Right lobe of liver (tissue), 6 donors: Measurements from ENCODE around the gene EPB41L1. TPM values are rescaled to one million over a fixed set of nuclear protein-coding genes. Genes with fewer than 3 reads are reported as not detected.
A peak's percentile ranks its signal among the peaks of the same experiment; 100 is the strongest.

Source experiments
- ATAC-seq, 4 donors: fragments of 200-7000 bp; cut with Tn5 transposase; one replicate each; pipeline ENCODE4 v1.9.1; 2020; ENCODE audit warnings: mild to moderate bottlenecking in 4 of 4, moderate library complexity in 4 of 4
- DNase-seq, 3 donors: peaks; one replicate each; pipeline ENCODE4 v3.0.0-alpha.2; 2020
- H3K27ac ChIP-seq, 3 donors: fragments of 200-600 bp; one replicate each; pipeline ENCODE4 v1.8.0; 2022
- H3K27me3 ChIP-seq, 2 donors: fragments of 200-600 bp; one replicate each; pipeline ENCODE4 v1.8.0; 2022
- H3K36me3 ChIP-seq, 4 donors: fragments of 200-600 bp; sonication (generic) in 1 of 4; one replicate each; pipeline versions ENCODE4 v1.5.1 to v1.8.0; 2017 to 2022; ENCODE audit warnings: control low read depth in 1 of 4
- H3K4me1 ChIP-seq, 4 donors: fragments of 200-600 bp; sonication (generic) in 1 of 4; one replicate each; pipeline versions ENCODE4 v1.5.1 to v1.8.0; 2017 to 2022; ENCODE audit warnings: control low read depth in 1 of 4
- H3K4me3 ChIP-seq, 3 donors: fragments of 200-600 bp; one replicate each; pipeline ENCODE4 v1.8.0; 2022
- H3K9me3 ChIP-seq, 4 donors: fragments of 200-600 bp; sonication (generic) in 1 of 4; one replicate each; pipeline versions ENCODE4 v1.5.1 to v1.8.0; 2017 to 2022; ENCODE audit warnings: control low read depth in 1 of 4
- CTCF ChIP-seq, 4 donors: fragments of 200-600 bp in 3 of 4; fragments of 450-650 bp in 1 of 4; IDR thresholded peaks; one replicate each; pipeline versions ENCODE4 v1.5.1 to v1.8.0; 2016 to 2022; ENCODE audit warnings: antibody characterized with exemption in 4 of 4, mild to moderate bottlenecking in 2 of 4
- POLR2A ChIP-seq: fragments of 450-650 bp; IDR thresholded peaks from one replicate; pipeline ENCODE4 v1.6.1; 2017; ENCODE audit warnings: antibody characterized with exemption, mild to moderate bottlenecking
- WGBS: methylation state at CpG from one replicate; pipeline ENCODE4 v1.1.6; 2018; ENCODE audit warnings: low coverage, low lambda C conversion rate; ENCODE audit not compliant: insufficient coverage; ENCODE audit errors: missing lambda C conversion rate; 5-methylcytosine and 5-hydroxymethylcytosine counted together
- intact Hi-C, 2 donors: fragments of 100-400 bp; cut with DNase I; formaldehyde crosslinking; loops; one replicate each; pipeline versions ENCODE4 v1.11.2 to v1.14.1; 2022
- total RNA-seq, 6 experiments: library from RNA; depleted of rRNA in 2 of 6; stranded (reverse); fragments of >200 nt in 2 of 6; fragmentation: NEBNext Ultra II Directional in 3 of 6; extraction: Animal tissue kit (Norgen Biotek cat#: 25700) in 3 of 6; gene quantifications; one replicate each; pipeline versions ENCODE4 v1.1.0 to v1.2.4, GENCODE V29; 2016 to 2023
- donor health status: DM: no; HTN: yes; CAD: no.
- donor health status: DM: no; HTN: no; CAD: no.
- donor health status: DM: no; HTN: no; CAD: no.
- donor health status: DM: no; HTN: yes; CAD: no.
- donor health status: DM: no; HTN: yes; CAD: no.

EPB41L1 gene
- total RNA-seq, 6 experiments from 2014 or later: 3.1 to 13.2 (median 5.3) TPM

- Histone ChIP-seq H3K4me1 (peaks cover 0 to 12% (median 0%) of the 10 kb centered on the region in 4 donors), H3K27me3 (no peaks in the 10 kb centered on the region), H3K4me3 (no peak overlapping the region), H3K36me3 (no peaks in the 10 kb centered on the region), H3K9me3 (no peaks in the 10 kb centered on the region), H3K27ac (no peak overlapping the region)
- TF ChIP-seq CTCF (IDR thresholded peaks at IDR 0.05) (no peak), POLR2A (no peak)
- ATAC-seq (no peak), DNase-seq (no peak)
- intact Hi-C loops: no loop called here
Observed at GRCh38 chr20:36180323-36180722, 25.8 kb downstream of the EPB41L1 start.

GRCh38 chr20:36181934-36182603 lies 27.5 kb downstream of the EPB41L1 start:
- H3K4me1 ChIP-seq: peaks cover 0 to 12% (median 0%) of the 10 kb centered on the region in 4 donors
- no peak for TF ChIP-seq CTCF (IDR thresholded peaks at IDR 0.05)
- no peak for TF ChIP-seq POLR2A
- intact Hi-C loops: no loop called here
- ATAC-seq: peak in 2 of 4 donors; percentile 22 to 52
- 60% methylated on average over 7 of the region's 8 CpGs for WGBS
- no peaks in the 10 kb centered on the region for H3K36me3 ChIP-seq
- no peaks in the 10 kb centered on the region for H3K27me3 ChIP-seq
- no peak for DNase-seq
- no peaks in the 10 kb centered on the region for H3K9me3 ChIP-seq
- no peak overlapping the region for H3K27ac ChIP-seq
- no peak overlapping the region for H3K4me3 ChIP-seq

DNA sequence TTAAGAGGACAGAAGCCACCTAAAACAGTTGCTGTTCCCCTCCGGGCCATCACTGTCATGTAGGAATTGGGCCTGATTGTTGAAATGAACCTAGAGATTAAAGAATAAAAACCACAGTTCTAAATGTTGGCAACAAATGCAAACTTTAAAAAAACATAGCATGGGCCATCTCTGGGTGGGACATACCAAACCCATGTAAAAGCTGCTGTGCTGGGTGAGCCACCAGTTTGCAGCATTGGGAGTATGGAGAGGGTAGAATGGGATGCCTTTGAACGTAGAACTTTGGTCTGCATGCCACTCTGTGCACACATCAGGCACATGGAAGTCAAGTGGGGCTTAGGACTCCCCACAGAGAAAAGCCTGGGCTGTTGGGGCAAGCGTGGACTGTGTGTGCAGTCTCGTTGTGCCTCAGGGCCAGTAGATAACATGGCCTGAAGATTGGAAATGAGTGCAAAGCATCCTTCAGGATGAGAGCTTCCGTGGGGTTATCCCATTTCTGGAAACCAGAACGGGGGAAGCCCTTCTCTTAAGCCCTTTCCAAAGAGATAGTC lies 28.1 kb downstream of the EPB41L1 start:
- H3K4me3 ChIP-seq: no peak overlapping the region
- TF ChIP-seq CTCF (IDR thresholded peaks at IDR 0.05): no peak
- TF ChIP-seq POLR2A: no peak
- no peaks in the 10 kb centered on the region for H3K27me3 ChIP-seq
- no peaks in the 10 kb centered on the region for H3K9me3 ChIP-seq
- ATAC-seq (peak in 3 of 4 donors; percentile 5 to 29 (median 28)), DNase-seq (no peak)
- intact Hi-C loops: no loop called here
- H3K27ac ChIP-seq: peak overlapping the region in 1 of 3 donors; percentile 43
- no peaks in the 10 kb centered on the region for H3K36me3 ChIP-seq
- H3K4me1 ChIP-seq: peaks cover 0 to 12% (median 0%) of the 10 kb centered on the region in 4 donors
- 74% methylated on average over 2 of the region's 6 CpGs for WGBS

- H3K27ac ChIP-seq: peak overlapping the region in 1 of 3 donors; percentile 49
- H3K9me3 ChIP-seq: no peaks in the 10 kb centered on the region
- H3K4me3 ChIP-seq: no peak overlapping the region
- TF ChIP-seq CTCF (IDR thresholded peaks at IDR 0.05) (no peak), POLR2A (no peak)
- H3K27me3 ChIP-seq: no peaks in the 10 kb centered on the region
- peaks cover 0 to 12% (median 0%) of the 10 kb centered on the region in 4 donors for H3K4me1 ChIP-seq
- WGBS: 51% methylated on average over 5 of the region's 8 CpGs
- ATAC-seq: peak; percentile 61 to 81 (median 72)
- no peaks in the 10 kb centered on the region for H3K36me3 ChIP-seq
- peak; percentile 35 to 61 (median 55) for DNase-seq
- intact Hi-C loops: no loop called here
Observed at GRCh38 chr20:36183155-36183944, 28.8 kb downstream of the EPB41L1 start.
